ENCODE results near the gene SMOC2.

- no peak for TF ChIP-seq CTCF (optimal IDR thresholded peaks at IDR 0.05 in 1 of 3, IDR thresholded peaks at IDR 0.05 in 1 of 3, conservative IDR thresholded peaks at IDR 0.05 in 1 of 3; ENCODE audit: extremely low read depth in 1 of 3, insufficient read depth in 2 of 3, low read length in 3 of 3)
- TF ChIP-seq EZH2 (IDR thresholded peaks at IDR 0.05; ENCODE audit: low read length), result no peak
Observed at GRCh38 chr6:168440520-168441433, at the start of gene SMOC2.
